Hematopoietic multipotent progenitor cell treated with erythropoietin and hydrocortisone succinate and interleukin-3 and kit ligand, for 15 days (in vitro differentiated cells): ENCODE measurements around the gene RNF169.
"Not testable (repeated sequence)": the region's sequence is repeated elsewhere in the genome, so short reads cannot be mapped to it uniquely, and the experiment has no call there.

Experiments
- DNase-seq: peaks from one replicate; pipeline ENCODE4 v3.0.0-alpha.2; 2015; ENCODE audit warnings: low spot score

Gene RNF169

GRCh38 chr11:74730571-74731260 lies 17.9 kb upstream of the RNF169 start:
- no peak for DNase-seq

- no peak for DNase-seq
Observed at GRCh38 chr11:74731301-74732094, 17.2 kb upstream of the RNF169 start, which contains the start of gene CHRDL2. CHRDL2 (minus strand) TSS chr11:74731426; CDS start chr11:74730888, 538 bp downstream.

GRCh38 chr11:74734559-74734925 lies 14.1 kb upstream of the RNF169 start:
- no peak for DNase-seq

- no peak for DNase-seq
Observed at GRCh38 chr11:74735365-74735928, 13.2 kb upstream of the RNF169 start.

GRCh38 chr11:74736031-74736430 lies 12.6 kb upstream of the RNF169 start:
- DNase-seq: no peak

- DNase-seq: peak; percentile 67
Observed at GRCh38 chr11:74739546-74740270, 8.9 kb upstream of the RNF169 start.

- no peak for DNase-seq
Observed at GRCh38 chr11:74742070-74742469, 6.6 kb upstream of the RNF169 start.

GRCh38 chr11:74743640-74744039 lies 5.0 kb upstream of the RNF169 start:
- DNase-seq: no peak

- no peak for DNase-seq
Observed at GRCh38 chr11:74744277-74744676, 4.4 kb upstream of the RNF169 start.

- no peak for DNase-seq
Observed at GRCh38 chr11:74746868-74747267, 1.8 kb upstream of the RNF169 start.

- DNase-seq: peak; percentile 47
Observed at GRCh38 chr11:74749127-74749964, 697 bp downstream of the RNF169 start.

- peak; percentile 9 for DNase-seq
Observed at GRCh38 chr11:74749965-74750296, 1.3 kb downstream of the RNF169 start.

- DNase-seq: not testable (repeated sequence)
Observed at GRCh38 chr11:74750598-74750997, 1.9 kb downstream of the RNF169 start.

- DNase-seq: no peak
Observed at GRCh38 chr11:74751303-74751702, 2.7 kb downstream of the RNF169 start.

GRCh38 chr11:74754507-74755252 lies 6.0 kb downstream of the RNF169 start:
- no peak for DNase-seq

GRCh38 chr11:74755395-74755995 lies 6.8 kb downstream of the RNF169 start:
- DNase-seq: no peak

- DNase-seq: no peak
Observed at GRCh38 chr11:74756571-74756970, 7.9 kb downstream of the RNF169 start.

GRCh38 chr11:74766905-74767304 lies 18.3 kb downstream of the RNF169 start:
- no peak for DNase-seq

GRCh38 chr11:74768172-74768651 lies 19.6 kb downstream of the RNF169 start:
- DNase-seq: not testable (repeated sequence)

GRCh38 chr11:74769055-74769707 lies 20.5 kb downstream of the RNF169 start:
- no peak for DNase-seq
